HG03103 (cell line): ENCODE data around the gene BEND3.
"Not testable (repeated sequence)": the region's sequence is repeated elsewhere in the genome, so short reads cannot be mapped to it uniquely, and the experiment has no call there.

Experiments
- ATAC-seq: cut with Tn5 transposase; IDR thresholded peaks from one replicate; pipeline ENCODE4 v1.9.1; 2021; ENCODE audit warnings: low read depth; ENCODE audit not compliant: unreplicated experiment

BEND3 gene

DNA sequence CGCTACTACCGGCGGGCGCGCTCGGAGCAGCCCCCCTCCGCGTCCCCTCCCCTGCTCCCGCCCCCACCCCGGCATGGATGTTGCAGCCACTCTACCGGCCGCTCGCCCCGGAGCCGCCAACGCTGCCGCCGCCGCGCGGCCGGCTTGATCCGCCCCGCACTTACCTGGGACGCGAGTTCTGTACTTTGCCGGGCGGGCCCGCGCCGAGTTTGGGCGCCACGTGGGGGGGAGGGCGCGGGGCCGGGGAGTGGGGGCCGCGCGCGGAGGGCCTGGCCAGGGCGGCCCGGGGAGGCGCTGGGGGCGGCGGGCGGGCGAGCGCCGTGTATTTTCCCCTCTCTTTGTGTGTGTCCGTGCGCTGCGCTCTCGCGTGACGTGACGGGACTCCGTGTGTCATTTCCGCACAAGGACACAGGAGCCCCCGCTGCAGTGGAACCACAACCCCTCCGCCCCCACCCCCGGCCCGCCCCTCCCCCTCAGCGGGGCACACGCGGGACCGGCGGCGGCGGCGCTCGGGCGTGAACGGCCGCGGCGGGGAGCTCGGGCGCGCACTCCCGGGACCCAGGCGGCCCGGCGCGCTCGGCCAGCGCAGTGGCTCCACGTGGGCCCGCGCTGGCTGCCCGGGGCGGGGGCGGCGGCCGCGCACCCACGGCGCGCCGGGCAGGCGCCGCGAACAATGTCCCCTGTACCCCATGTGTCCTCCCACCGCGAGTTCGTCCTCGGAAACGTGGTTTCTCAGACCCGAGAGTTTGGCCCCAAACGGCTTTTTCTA is at the start of gene BEND3:
Gene BEND3 (minus strand): TSS at position 590 of the 769 bp plus-strand sequence. CDS start 16,230 bp downstream, outside the sequence.
- ATAC-seq = peak; percentile 13

DNA sequence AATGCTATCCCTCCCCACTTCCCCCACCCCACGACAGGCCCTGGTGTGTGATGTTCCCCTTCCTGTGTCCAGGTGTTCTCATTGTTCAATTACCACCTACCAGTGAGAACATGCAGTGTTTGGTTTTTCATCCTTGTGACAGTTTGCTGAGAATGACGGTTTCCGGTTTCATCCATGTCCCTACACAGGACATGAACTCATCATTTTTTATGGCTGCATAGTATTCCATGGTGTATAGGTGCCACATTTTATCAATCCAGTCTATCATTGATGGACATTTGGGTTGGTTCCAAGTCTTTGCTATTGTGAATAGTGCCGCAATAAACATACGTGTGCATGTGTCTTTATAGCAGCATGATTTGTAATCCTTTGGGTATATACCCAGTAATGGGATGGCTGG is 49.0 kb upstream of the BEND3 start:
- not testable (repeated sequence) for ATAC-seq

DNA sequence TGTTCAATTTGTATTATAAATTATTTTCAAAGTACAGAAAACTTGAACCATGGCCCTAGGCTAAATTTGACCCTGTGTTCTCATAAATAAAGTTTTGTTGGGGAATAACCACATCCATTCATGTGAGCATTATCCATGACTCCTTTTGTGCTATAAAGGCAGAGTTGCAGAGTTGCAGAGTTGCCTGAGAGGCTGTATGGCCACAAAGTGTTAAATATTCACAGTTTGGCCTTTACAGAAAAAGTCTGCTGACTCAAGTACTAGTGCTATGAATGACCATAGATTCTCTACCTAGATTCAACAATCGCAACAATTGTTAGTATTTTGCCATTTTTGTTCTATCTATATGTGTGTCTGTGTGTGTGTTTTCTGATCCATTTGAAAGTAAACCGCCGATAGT is 46.2 kb upstream of the BEND3 start:
- no peak for ATAC-seq

DNA sequence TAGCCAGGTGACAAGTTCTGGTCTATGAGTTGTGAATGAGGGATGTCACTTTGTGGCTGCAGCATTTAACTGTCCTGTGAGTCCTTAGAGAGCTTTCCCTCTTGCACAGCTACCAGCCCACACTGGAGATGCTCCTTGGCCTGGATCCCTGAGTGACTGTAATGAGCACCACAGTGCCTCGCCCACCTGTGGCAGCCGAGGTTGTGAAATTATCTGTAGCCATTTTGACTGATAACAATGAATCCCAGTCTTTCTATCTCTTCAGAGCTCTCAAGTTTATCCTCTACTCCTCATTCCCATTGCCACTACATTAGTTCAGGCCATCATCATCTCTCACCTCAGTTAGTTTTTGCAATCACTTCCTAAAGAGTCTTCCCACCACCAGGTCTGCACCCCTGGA is 41.3 kb upstream of the BEND3 start:
- ATAC-seq = no peak

DNA sequence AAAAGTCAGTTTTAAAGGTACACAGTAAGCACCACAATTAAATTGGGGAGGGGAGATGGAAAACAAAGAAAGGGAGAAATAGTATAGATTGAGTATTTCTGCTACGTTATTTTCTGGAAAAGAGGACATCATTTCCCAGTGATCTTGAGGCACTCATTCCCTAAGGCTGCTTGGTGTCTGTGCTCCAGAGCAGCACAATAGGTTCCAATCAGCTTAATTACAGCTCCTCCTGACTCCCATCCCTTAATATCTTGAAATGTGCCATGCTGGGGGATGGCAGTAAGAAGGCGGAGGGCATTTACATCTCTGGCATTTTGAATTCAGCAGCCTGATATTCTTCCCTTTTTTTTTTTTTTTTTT is 39.5 kb upstream of the BEND3 start:
- ATAC-seq = no peak

DNA sequence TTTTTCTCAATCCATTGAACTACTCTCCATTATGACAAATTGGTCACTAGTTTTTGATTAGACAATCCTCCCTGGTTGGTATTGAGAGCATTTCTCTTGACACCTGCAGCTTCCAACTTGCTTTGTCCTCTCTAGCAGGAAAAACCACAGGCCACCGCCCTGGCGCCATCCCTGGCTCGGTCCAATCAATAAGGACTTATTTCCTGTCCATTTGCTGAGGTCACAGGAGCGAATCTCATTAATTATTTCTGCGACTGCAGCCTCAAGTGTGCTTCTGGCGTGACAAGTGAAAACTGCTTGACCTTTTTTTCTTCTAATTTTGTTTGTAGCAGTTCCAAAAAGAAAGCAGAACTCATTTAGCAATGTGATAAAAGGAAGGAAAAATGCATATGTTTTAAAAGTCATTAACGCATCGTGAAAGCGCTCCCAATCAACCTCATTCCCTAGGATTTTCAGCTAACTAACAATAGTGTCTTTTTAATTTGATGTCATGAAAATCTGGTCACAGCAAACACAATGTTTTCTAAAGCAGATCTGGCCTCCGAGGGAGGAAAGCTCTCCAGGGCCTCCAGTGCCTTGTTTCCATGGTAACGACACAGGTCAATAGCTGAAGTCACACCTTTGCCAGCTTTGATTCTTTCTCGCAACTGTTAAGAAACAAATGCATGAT is 39.0 kb upstream of the BEND3 start:
- no peak for ATAC-seq

DNA sequence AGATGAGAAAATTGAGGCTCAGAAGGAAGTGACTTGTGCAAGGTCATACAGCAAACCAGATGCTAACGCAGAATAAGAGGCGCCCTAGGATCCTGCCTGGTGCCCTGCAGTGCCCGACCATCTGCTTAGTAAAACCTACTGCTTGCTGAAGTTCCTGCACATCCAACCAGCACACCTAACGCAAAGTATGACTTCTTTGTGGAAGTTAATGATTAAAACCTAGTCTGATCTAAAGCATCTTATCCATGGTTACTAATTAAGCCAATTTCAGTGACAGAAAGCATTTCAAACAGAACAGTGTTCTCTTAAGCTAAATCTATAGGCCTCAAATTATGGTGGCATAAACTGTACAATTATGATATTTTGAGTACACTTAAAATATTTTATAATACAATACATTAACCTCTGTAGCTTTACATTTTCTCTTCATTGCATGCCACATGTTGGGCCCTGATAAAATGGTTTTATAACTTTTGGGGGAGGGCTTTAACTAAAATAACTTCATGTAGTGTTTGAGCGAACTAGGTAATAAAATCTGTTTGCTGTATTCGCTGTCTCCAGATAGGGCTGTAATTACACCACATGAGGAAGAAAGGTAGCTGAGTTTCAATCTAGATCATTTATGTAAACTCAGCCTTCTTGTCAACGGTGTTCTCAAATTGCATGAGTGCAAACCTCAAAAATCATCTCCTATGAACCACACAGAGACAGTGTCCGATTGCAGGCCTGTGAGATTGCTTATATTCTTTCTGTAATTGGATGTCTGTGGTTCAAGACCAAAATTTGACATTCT is 37.5 kb upstream of the BEND3 start:
- ATAC-seq = no peak

DNA sequence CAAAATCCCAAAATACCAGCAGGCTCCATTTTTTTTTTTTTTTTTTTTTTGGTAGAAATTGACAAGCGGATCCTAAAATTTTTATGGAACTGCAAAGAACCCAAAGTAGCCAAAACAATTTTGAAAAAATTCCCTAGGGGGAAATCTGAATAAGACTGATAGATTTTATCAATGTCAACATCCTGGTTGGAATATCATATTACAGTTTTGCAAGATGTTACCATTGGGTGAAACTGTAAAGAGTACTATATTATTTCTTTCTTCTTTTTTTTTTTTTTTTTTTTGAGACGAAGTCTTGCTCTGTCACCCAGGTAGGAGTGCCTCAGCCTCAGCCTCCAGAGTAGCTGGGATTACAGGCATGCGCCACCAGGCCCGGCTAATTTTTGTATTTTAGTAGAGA is 29.4 kb upstream of the BEND3 start:
- no peak for ATAC-seq

DNA sequence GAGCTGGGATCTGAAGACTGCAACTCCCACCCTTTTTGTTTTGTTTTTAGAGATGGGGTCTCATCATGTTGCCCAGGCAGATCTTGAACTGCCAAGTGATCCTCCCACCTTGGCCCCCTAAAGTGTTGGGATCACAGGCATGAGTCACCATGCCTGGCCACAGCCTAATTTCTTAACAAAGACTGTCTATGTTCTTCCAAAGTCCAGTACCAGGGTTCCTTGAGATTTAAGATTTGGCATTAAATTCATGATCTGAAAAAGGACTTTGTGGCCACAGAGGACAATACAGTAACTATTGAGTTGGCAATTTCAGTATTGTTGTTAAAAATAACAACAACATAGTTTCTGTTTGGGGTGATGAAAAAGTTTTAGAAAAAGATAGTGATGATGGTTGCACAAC is 28.7 kb upstream of the BEND3 start:
- ATAC-seq = no peak

DNA sequence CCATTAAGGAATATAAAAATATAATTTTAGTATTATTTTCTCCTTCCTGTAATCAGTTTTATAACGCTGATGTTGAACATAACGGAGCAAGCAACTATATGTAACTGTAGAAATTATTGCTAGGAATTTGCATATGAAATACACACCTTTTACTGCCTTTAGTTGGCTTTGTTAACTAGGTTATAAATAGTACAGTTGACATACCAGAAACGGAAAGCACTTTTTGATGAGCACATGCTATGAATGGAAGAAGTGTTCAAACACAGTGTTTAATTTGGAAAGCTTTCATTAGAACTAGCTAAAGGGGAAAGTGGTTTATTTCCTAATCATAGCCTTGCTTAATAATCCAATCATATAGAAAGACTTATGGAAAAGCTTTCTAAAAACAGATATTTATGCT is 25.3 kb upstream of the BEND3 start:
- no peak for ATAC-seq

DNA sequence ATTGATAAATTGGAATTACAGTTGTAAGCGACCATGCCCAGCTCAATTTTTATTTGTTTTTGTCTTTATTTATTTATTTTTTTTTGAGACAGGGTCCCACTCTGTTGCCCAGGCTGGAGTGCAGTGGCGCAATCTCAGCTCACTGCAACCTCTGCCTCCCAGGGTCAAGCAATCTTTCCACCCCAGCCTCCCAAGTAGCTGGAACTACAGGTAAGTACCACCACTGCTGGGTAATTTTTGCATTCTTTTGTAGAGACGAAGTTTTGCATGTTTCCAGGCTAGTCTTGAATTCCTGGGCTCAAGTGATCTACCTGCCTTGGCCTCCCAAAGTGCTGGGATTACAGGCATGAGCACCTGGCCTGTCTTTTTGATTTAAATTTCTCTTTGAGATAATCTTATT is 21.0 kb upstream of the BEND3 start:
- ATAC-seq = not testable (repeated sequence)

DNA sequence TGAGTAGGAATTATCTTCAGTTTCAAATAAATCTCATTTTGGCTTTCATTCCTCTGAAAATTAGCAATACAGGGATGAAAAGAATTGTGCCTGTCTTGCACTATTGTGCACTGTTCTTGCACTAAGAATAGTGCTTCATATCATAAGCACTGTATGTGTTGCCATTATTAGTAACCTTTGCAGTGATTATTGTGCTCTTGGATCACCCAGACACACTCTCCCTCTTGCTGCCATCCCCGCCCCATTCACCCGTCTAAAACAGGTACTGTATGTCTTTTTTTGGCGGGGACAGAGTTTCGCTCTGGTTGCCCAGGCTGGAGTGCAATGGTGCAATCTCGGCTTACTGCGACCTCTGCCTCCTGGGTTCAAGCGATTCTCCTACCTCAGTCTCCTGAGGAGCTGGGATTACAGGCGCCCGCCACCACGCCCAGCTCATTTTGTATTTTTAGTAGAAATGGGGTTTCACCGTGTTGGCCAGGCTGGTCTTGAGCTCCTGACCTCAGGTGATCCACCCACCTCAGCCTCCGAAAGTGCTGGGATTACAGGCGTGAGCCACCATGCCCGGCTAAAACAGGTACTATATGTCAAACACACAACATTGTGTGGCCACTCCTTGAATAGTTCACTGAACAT is 19.8 kb upstream of the BEND3 start:
- ATAC-seq = not testable (repeated sequence)

DNA sequence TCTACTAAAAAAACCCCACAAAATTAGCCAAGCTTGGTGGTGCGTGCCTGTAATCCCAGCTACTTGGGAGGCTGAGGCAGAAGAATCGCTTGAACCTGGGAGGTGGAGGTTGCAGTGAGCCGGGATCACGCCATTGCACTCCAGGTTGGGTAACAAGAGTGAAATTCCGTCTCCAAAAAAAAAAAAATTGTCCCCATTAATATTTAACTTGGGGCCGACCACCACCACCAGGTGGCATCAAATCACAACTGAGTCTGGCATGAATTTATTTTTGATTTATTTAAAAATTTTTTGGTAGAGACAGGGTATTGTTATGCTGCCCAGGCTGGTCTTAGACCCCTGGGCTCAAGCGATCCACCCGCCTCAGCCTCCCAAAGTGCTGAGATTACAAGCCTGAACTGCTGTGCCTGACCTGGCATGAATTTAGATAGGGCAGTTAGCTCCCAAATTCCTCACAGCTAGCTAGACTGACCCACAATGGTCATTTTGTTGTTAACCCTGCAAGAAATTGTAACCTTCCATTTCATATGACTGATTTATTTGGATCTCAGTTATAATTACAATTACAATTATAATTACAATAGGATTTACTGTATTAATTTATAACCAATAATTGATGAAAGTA is 17.1 kb upstream of the BEND3 start:
- ATAC-seq = no peak

DNA sequence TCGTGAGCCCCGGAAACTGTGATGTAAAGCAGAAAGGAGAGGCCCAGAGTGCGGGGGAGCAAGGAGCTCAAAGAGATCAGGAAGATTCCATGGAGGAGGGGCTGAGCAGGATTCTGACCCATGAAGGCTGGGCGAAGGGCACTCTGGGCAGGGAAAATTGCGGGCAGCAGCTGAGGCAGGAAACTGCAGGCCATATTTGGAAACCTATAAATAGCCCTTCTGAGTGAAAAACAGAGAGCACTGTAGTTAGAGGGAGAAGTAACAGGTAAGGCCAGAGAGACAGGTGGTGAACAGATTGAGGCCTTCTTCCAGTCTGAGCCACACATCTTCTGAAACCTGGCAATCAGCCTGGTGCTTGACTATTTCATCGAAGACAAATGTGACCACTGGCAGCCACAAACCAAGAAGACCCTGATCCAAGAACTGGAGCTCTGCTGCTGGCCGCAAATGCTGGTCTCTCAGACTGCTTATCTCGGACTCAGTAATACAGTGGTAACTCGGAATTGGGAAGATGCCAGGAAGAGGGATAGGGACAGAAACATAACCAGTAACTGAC is 14.1 kb upstream of the BEND3 start:
- ATAC-seq = no peak

DNA sequence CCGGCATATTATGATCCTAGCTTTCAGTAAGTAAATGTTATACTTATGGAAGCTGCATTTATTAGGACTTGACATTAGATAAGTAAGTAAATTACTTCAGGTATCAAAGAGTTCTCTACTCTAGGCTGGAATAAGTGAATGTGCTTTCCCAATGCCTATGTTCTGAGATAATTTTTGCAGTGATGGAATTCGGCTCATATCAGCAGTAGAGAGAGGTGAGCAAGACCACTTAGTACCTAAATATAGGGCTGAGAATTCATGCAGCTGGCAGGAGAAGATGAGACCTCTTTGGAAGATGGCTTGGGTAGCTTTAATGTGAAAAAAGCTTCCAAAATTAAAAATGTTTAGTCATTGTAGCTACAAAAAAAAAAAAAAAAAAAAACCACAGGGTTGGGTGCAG is 13.3 kb upstream of the BEND3 start:
- no peak for ATAC-seq

DNA sequence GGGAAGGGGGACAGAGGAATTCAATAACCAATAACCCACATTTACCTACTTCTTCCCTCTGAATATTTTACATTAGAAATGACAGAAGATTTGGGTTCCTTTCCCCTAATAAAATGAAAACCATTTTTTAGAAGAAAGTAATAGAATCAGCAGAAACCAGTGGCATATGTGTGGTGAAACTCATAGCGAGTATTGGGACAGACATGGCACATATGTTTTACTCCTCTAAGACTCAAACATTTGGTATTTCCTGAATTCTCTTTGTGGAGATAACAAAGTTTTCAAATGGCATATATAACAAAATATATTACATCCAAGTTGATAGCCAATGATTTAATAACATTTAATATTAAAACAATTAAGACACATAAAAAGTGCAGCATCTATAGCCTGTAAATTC is 12.9 kb upstream of the BEND3 start:
- ATAC-seq = no peak

DNA sequence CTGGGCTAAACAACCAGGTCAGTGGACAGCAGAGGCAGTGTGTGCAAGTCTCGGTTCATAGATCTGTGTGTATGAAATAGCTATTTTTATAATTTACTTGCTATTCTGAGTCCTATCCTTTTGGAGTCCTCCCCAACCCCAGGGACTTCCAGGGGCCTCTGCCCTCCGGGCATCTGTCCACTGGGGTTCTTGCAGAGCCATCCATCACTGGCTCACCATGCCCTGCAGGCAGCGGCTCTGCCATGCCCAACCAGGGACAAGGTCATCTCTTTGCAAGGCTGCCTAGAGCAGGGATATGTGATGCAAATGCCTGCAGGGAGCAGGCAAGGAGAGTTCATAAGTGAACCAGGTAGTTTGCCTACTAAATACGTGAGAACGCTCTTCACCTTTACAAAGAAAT is 10.5 kb upstream of the BEND3 start:
- no peak for ATAC-seq

DNA sequence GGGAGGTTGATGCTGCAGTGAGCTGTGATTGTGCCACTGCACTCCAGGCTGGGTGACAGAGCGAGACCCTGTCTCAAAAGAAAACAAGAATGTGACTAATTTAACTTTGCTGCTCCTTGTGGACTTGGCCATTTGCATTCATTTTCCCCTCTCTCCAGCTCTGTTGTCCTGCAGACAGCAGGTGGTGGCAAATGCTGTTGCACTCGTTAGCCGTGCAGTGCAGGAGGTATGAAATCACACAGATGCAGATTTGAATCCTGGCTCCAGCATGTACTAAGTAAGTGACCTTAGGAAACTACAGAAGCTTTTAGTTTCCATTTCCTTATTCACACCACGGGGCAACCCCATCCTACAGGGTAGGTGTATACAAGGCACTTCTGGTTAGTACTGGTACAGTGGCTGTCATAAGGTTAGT is 9.6 kb upstream of the BEND3 start:
- peak; percentile 46 for ATAC-seq

DNA sequence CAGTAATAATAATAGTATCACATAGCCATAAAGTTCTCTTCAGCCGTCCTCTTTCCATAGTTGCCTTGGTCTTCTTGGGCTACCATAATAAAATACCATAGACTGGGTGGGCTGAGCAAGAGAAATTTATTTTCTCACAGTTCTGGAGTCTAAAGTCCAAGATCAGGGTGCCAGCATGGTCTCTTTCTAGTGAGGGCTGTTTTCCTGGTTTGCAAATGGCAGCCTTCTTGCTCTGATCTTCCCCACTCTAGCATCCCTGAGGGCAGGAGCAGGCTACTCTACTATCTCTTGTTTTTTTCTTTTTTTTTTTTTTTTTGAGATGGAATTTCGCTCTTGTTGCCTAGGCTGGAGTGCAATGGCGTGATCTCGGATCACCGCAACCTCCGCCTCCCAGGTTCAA is 8.2 kb upstream of the BEND3 start:
- no peak for ATAC-seq

DNA sequence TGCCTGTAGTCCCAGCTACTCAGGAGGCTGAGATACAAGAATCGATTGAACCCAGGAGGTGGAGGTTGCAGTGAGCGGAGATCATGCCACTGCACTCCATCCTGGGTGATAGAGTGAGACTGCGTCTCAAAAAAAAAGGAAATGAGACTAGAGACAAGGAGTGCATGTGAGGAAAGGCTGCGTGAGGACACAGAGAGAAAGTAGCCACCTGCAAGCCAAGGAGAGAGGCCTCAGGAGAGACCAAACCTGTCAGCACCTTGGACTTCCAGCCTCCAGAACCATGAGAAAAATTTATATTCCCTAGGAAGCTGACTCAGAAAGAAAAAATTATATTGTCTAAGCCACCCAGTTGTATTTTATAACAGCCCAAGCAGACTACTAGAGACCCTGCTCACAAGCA is 7.4 kb upstream of the BEND3 start:
- ATAC-seq = no peak
